HG03159 (cell line): Measurements from ENCODE around the gene CD2AP.

Source experiments
- ATAC-seq: cut with Tn5 transposase; IDR thresholded peaks from one replicate; pipeline ENCODE4 v1.9.1; 2021; ENCODE audit warnings: mild to moderate bottlenecking, moderate library complexity; ENCODE audit not compliant: unreplicated experiment

CD2AP gene

DNA sequence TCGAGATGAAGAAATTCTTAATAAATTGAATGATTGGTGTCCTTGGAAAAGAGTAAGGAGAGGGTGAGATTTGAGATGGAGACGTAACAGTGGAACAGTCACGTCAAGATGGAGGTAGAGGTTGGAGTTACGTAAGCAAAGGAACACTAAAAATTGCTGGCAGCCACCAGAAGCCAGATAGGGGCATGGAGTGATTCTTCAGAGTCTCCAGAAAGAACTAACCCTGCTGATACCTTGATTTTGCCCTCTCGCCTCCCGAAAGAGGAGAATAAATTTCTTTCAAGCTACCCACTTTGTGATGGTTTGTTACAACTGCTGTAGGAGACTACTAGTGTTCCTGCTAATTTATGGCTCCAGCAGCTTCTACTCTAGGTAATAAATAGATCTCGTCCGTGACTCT lies 17.6 kb downstream of the CD2AP start:
- ATAC-seq, result no peak

- no peak for ATAC-seq
Observed at GRCh38 chr6:47495954-47496545, 18.5 kb downstream of the CD2AP start.

DNA sequence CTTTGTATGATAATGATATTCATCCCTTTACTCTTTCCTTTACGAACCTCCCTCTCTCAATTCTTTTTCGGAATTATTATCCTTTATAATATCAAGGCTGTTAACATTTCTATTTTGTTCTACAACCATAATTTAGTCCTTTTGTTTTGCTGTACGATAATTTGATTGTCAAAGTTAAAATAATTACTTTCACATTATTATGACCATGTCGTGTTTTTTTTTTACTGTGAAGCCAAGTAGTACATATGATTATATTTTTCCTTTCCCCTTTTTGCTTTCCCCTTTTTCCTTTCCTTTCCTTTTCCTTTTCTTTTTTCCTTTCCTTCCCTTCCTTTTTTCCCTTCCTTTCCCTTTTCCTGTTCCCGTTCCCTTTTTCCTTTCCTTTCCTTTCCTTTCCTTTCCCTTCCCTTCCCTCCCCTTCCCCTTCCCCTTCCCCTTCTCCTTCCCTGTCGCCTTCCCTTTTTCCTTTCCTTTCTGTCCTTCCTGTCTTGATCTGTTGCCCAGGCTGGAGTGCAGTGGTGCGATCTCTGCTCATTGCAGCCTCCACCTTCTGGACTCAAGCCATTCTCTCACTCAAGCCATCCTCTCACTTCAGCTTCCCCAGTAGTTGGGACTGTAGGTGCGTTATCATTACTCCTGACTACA lies 19.5 kb downstream of the CD2AP start:
- ATAC-seq, result no peak

- ATAC-seq, result no peak
Observed at GRCh38 chr6:47502920-47503319, 25.3 kb downstream of the CD2AP start.

- no peak for ATAC-seq
Observed at GRCh38 chr6:47509937-47510336, 32.3 kb downstream of the CD2AP start.

DNA sequence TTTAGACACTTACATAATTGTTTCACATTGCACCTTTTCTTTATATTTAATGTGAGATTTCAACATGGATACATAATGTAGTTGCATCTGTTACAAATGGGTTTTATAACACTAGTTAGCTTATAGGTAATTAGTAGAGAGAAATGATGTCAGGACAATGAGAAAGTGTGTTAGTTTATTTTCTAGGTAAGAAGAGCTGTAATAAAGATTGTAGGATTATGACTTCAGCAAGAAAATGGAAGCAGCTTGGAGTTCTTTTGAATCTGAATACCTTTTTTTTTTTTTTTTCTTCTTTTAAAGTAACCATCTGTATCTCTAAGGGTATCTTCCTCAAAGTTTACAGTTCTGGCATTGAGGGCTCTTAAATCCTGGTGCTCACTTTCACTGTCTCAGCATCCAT lies 35.3 kb downstream of the CD2AP start:
- ATAC-seq, result no peak

DNA sequence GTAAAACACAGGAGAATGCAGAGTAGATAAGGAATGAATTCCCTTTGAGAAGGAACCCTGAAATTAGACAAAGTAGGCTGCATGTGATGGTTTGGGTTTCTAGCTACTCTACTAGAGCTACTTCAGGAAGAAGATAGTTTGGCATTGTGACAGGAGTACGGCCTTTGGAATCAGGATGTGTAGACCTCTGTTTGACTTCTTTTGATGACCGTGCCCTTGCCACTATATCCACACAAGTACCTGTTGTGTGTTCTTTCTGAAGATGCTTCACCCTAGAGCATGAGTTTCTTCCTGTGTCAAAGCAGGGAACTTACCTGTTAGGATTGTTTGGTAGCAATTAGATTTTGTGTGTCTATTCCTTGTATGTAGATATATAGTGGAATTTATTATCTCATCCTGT lies 41.7 kb downstream of the CD2AP start:
- ATAC-seq, result no peak

DNA sequence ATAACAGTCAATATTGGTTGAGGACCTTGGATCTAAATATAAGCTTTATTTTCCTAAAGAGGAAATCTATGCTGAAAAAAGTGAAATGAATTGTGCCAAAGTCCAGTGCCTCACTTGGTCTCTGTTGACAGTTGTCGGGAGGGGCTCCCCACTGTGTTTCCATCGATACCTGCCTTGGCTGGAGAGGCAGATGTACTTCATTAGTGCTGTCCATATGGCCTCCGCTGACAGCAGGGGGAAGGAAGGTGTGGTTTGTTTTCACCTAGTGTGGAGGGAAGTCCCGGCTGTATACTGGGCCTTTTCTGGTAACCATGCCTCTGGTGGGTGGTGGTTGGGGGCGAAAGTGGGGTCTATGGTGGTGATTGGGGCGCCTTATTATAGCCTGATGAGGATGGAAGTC lies 42.7 kb downstream of the CD2AP start:
- no peak for ATAC-seq

DNA sequence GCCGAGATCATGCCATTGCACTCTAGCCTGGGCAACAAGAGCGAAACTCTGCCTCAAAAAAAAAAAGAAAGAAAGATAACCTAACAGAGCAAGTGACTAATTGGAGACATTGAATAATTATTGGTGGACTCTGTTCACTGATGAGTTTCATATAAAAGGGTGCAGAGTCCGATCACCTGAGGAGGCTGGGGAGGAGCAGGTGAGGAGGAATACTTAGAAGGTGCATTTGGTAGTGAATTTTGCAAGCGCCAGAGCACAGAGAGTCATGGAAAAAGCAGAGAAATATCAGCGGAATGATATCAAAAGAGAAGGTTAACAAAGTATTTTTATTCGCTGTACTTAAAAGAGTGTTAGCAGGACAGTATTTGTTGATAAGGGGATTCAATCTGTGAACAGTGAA lies 44.4 kb downstream of the CD2AP start:
- ATAC-seq, result no peak

- ATAC-seq, result no peak
Observed at GRCh38 chr6:47524136-47524845, 46.7 kb downstream of the CD2AP start.

- ATAC-seq, result no peak
Observed at GRCh38 chr6:47525330-47526057, 47.9 kb downstream of the CD2AP start.

DNA sequence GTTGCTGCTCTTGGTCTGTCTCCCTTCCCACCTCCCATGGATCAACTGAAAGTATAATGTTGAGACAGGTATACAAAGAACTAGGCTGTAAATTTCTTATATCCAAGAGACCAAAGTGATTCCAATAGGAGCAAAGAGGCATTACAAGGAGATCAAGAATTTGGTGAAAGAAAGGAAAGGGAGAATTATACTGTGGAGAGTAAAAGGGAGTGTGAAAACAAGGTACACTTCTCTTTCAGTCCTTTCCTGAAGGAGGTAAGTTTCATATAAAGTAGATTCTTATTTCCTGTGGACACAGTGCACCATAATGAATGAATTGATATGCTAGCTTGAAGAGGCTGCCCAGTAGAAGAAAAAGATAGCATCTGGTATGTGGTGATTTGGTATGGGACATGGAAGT lies 49.7 kb downstream of the CD2AP start:
- no peak for ATAC-seq

DNA sequence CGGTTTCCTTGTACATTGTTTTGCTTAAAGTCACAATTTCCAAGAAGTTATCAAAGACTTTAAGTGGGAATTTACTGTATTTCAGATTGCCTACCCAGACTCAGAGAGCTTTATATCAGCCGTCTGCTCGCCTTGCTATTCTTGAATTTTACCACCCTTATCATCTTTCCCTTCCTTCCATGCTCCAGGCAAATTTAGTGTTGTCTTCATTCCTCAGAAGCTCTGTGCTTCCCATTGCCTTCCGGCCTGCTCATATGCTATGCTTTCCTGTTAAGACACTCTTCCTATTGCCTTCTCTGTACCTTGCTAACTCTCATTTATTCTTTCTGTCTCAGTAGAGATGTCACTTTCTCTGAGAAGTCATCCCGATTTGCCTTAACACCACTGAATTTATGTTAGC lies 52.1 kb downstream of the CD2AP start:
- ATAC-seq, result no peak

- ATAC-seq, result no peak
Observed at GRCh38 chr6:47532981-47533585, 55.5 kb downstream of the CD2AP start.

DNA sequence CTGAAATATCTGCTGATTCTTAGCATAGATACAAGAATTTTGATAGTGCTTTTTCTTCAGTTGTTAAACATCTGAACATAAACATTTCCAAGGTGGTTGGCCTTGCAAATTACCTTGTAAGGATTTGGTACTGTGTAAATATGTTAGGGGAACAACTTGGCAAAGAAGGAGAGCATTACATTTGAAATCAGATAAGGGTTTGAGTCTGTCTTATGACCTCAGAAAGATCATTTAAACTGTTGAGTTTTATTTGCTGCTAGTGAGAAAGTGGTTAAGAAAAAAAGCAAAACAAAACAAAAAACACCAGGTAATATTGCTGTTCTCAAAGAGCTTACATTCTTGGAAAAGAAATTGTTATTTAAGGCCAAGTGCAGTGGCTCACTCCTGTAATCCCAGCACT lies 56.5 kb downstream of the CD2AP start:
- ATAC-seq, result no peak

DNA sequence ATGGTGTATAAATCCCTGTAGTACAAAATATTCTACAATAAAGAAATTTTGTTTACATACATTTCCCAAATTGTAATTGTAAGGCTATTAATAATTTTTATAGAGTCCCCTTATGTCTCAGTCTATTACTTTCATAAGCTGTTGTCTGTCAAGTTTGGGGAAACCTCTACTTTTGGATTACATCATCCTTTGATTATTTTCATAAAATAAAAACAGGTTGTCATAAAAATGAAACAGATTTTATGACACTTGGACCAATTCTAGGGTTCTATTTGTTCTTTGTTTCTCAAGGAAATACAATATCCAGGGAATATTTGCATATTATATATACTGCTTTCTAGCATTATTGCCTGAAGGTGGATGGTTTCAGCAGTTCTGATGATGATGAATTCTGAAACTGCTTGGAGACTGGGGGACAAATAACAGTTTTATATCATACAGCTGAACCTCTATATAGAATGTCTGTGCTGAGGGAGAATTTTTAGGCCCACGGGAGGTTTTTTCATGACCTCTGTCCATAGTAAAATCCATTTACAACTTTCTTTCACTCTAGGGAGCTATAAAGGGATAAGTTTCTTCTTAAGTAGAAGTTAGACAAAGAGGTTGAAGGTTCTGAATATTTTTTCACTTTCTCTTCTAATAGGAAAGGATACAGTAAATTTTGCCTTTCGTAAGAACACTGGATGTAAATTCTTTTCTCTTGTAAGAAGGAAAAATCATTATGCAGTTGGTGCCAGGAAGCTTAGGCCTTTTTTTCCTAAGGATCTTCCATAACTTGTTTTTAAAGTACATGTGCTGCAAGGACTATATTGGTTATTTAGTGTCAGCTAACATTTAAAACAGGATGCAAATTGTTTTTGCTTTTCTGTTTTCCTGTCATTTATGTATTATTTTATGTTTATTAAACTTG lies 58.0 kb downstream of the CD2AP start:
- no peak for ATAC-seq

GRCh38 chr6:47536816-47537401 lies 59.3 kb downstream of the CD2AP start:
- no peak for ATAC-seq

DNA sequence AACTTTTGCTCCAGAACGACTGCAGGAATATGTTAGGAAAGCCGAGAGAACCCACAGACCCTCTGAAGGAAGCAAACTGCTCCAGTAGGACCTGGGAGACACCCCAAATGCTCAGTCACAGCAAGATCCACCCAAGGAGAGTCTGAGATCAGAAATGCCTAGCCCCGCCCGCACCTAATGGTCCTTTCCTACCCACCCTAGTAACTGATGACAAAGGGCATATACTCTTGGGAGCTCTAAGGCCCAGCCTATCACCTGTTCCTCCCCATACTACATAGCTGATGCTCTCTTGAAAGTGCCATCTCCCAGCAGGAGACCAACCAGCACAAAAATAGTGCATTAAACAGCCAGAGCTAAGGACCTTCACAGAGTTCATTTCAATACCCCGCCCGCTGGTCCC lies 67.6 kb downstream of the CD2AP start:
- ATAC-seq, result no peak

GRCh38 chr6:47551670-47552069 lies 74.1 kb downstream of the CD2AP start:
- no peak for ATAC-seq

GRCh38 chr6:47552319-47552718 lies 74.7 kb downstream of the CD2AP start:
- ATAC-seq, result no peak
